DND-41 (cell line): ENCODE measurements around the gene GRP.

Experiments used
- ATAC-seq: fragments of 200-7000 bp; cut with Tn5 transposase; 3 replicates; pipeline ENCODE4 v1.9.1; 2021; ENCODE audit warnings: low read depth; ENCODE audit not compliant: insufficient read depth
- DNase-seq: peaks from one replicate; pipeline ENCODE4 v3.0.0-alpha.2; 2020
- H2AFZ ChIP-seq: 2 replicates; pipeline ENCODE4 v1.6.0; 2012; ENCODE audit warnings: low read depth, low read length
- H3K27ac ChIP-seq: 2 replicates; pipeline ENCODE4 v1.5.1; 2012; ENCODE audit warnings: low read length, inconsistent platforms
- H3K27me3 ChIP-seq: fragments of 200-600 bp; sonication (generic); 2 replicates; pipeline ENCODE4 v1.6.0; 2012; ENCODE audit warnings: low read length, mild to moderate bottlenecking, inconsistent platforms; ENCODE audit not compliant: insufficient read depth, poor library complexity
- H3K36me3 ChIP-seq: 2 replicates; pipeline ENCODE4 v1.5.1; 2012; ENCODE audit warnings: low read length, inconsistent platforms; ENCODE audit not compliant: insufficient read depth
- H3K4me1 ChIP-seq: 2 replicates; pipeline ENCODE4 v1.5.1; 2012; ENCODE audit warnings: mild to moderate bottlenecking, low read length; ENCODE audit not compliant: insufficient read depth
- H3K4me2 ChIP-seq: 2 replicates; pipeline ENCODE4 v1.6.0; 2012; ENCODE audit warnings: mild to moderate bottlenecking, moderate library complexity, low read length, inconsistent platforms; ENCODE audit not compliant: insufficient read depth
- H3K4me3 ChIP-seq, 2 experiments: fragments of 200-600 bp in 1 of 2; shearing (Covaris generic) in 1 of 2; 2 replicates each; pipeline ENCODE4 v1.5.1; 2012 to 2016; ENCODE audit warnings: inconsistent platforms in 2 of 2, low read length in 2 of 2, mild to moderate bottlenecking in 2 of 2, low read depth in 1 of 2, moderate library complexity in 1 of 2
- H3K79me2 ChIP-seq: 2 replicates; pipeline ENCODE4 v1.6.0; 2012; ENCODE audit warnings: low read length, inconsistent platforms; ENCODE audit not compliant: insufficient read depth
- H3K9ac ChIP-seq: 2 replicates; pipeline ENCODE4 v1.6.0; 2012; ENCODE audit warnings: low read depth, mild to moderate bottlenecking, inconsistent platforms, low read length, moderate library complexity
- H3K9me3 ChIP-seq: 2 replicates; pipeline ENCODE4 v1.5.1; 2012; ENCODE audit warnings: low read length, moderate library complexity, mild to moderate bottlenecking, inconsistent platforms; ENCODE audit not compliant: insufficient read depth, severe bottlenecking
- H4K20me1 ChIP-seq: 2 replicates; pipeline ENCODE4 v1.6.0; 2012; ENCODE audit warnings: low read length; ENCODE audit not compliant: insufficient read depth
- CTCF ChIP-seq: IDR thresholded peaks from 2 replicates; pipeline ENCODE4 v1.5.1; 2012; ENCODE audit warnings: borderline replicate concordance, low read length, moderate library complexity, mild to moderate bottlenecking; ENCODE audit not compliant: poor library complexity, severe bottlenecking; ENCODE audit errors: extremely low read depth
- EZH2 ChIP-seq: IDR thresholded peaks from 3 replicates; pipeline ENCODE4 v1.6.1; 2012; ENCODE audit warnings: borderline replicate concordance, low read depth, mild to moderate bottlenecking, moderate library complexity, low read length, inconsistent platforms; ENCODE audit not compliant: severe bottlenecking

Gene GRP

GRCh38 chr18:59276047-59276446 lies 56.1 kb downstream of the GRP start:
- no peak overlapping the region for H3K4me2 ChIP-seq
- no peak overlapping the region for H3K27ac ChIP-seq
- H3K27me3 ChIP-seq, result peaks cover 2% of the 10 kb centered on the region
- no peaks in the 10 kb centered on the region for H3K36me3 ChIP-seq
- ATAC-seq (no peak), DNase-seq (no peak)
- H3K4me1 ChIP-seq, result no peaks in the 10 kb centered on the region
- H4K20me1 ChIP-seq, result no peaks in the 10 kb centered on the region
- no peaks in the 10 kb centered on the region for H3K79me2 ChIP-seq
- H2AFZ ChIP-seq, result no peak overlapping the region
- no peak overlapping the region for H3K4me3 ChIP-seq
- TF ChIP-seq CTCF (no peak), EZH2 (no peak)
- no peak overlapping the region for H3K9ac ChIP-seq
- H3K9me3 ChIP-seq, result no peaks in the 10 kb centered on the region

GRCh38 chr18:59278793-59279192 lies 58.8 kb downstream of the GRP start:
- H3K36me3 ChIP-seq, result no peaks in the 10 kb centered on the region

GRCh38 chr18:59279193-59279592 lies 59.2 kb downstream of the GRP start:
- Histone ChIP-seq H4K20me1 (no peaks in the 10 kb centered on the region), H3K27me3 (peaks cover 14% of the 10 kb centered on the region), H3K4me2 (no peak overlapping the region), H3K9me3 (no peaks in the 10 kb centered on the region), H3K4me1 (no peaks in the 10 kb centered on the region), H3K27ac (no peak overlapping the region), H3K79me2 (no peaks in the 10 kb centered on the region), H3K4me3 (no peak overlapping the region), H2AFZ (no peak overlapping the region), H3K36me3 (no peaks in the 10 kb centered on the region), H3K9ac (no peak overlapping the region)
- no peak for TF ChIP-seq EZH2
- no peak for TF ChIP-seq CTCF
- ATAC-seq, result no peak
- no peak for DNase-seq

More at GRCh38 chr18:59278793-59279192, 58.8 kb downstream of the GRP start:
- no peak overlapping the region for H3K4me2 ChIP-seq
- H3K4me3 ChIP-seq, result no peak overlapping the region
- ATAC-seq (no peak), DNase-seq (no peak)
- no peaks in the 10 kb centered on the region for H3K9me3 ChIP-seq
- peaks cover 12% of the 10 kb centered on the region for H3K27me3 ChIP-seq
- no peaks in the 10 kb centered on the region for H3K79me2 ChIP-seq
- H2AFZ ChIP-seq, result no peak overlapping the region
- H3K27ac ChIP-seq, result no peak overlapping the region
- H3K9ac ChIP-seq, result no peak overlapping the region
- no peaks in the 10 kb centered on the region for H4K20me1 ChIP-seq
- no peaks in the 10 kb centered on the region for H3K4me1 ChIP-seq
- no peak for TF ChIP-seq CTCF
- no peak for TF ChIP-seq EZH2

GRCh38 chr18:59279722-59280121 lies 59.8 kb downstream of the GRP start:
- Histone ChIP-seq H3K4me2 (no peak overlapping the region), H3K27me3 (peaks cover 14% of the 10 kb centered on the region), H3K27ac (no peak overlapping the region), H2AFZ (no peak overlapping the region), H3K36me3 (no peaks in the 10 kb centered on the region), H3K9me3 (no peaks in the 10 kb centered on the region), H3K9ac (no peak overlapping the region), H3K4me3 (no peak overlapping the region), H3K79me2 (no peaks in the 10 kb centered on the region), H3K4me1 (no peaks in the 10 kb centered on the region), H4K20me1 (no peaks in the 10 kb centered on the region)
- ATAC-seq, result no peak
- TF ChIP-seq EZH2 (no peak), CTCF (no peak)
- DNase-seq, result no peak
